NCI-H2227 (cell line): ENCODE measurements around the gene MYBL2.
A peak's percentile ranks its signal among the peaks of the same experiment; 100 is the strongest.

Experiments
- DNase-seq: peaks from one replicate; lab custom pipeline; 2025; ENCODE audit not compliant: unreplicated experiment; lab: John Stamatoyannopoulos, UW

The MYBL2 gene

DNA sequence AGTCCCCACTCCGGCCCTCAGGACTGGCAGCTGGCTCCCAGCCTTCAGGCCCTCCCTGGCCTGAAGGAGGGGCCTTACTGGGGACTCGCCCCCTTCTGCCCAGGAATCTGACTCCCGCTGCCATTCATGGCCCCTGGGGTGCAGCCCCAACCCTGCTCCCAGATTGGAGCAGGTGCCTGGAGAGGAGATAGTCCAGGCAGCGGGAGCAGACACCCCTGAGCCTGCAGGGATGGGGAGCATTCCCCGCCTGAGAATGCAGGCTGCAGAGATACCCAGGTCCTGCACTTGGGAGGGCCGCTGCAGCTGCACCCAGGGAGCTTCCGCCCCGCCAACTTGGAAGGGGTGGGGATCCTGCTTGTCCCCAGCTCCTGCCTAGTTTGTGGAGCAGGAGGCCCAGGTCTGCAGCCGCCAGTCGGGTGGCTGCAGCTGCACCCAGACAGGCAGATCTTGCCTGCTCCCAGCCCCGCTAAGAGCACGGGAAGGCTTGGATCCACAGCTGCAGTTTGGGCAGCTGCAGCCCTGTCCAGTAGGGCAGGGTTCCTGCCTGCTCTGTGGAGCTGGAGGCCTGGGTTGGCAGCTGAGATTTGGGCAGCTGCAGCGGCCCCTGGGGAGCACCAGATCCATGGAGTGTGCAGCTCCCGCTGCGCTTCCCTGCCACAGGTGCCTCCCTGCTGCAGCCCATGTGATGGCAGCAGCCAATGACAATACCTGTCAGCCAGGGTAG is 54.7 kb downstream of the MYBL2 start:
- DNase-seq: peak; percentile 43

DNA sequence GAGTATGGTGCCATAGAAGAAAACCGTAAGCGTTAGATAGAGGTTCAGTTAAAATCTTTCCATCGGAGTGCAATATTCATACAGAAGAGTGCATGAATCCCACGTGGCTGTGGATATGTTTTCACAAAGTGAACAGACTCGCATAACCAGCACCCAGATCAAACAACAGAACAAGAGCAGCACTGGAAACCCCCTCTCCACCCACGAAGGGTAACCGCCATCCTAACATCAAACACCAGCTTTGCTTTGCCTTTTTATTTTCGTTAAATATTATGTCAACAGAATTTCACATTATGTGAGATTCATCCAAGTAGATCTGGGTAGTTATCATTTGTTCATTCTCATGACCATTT is 55.2 kb downstream of the MYBL2 start:
- no peak for DNase-seq

DNA sequence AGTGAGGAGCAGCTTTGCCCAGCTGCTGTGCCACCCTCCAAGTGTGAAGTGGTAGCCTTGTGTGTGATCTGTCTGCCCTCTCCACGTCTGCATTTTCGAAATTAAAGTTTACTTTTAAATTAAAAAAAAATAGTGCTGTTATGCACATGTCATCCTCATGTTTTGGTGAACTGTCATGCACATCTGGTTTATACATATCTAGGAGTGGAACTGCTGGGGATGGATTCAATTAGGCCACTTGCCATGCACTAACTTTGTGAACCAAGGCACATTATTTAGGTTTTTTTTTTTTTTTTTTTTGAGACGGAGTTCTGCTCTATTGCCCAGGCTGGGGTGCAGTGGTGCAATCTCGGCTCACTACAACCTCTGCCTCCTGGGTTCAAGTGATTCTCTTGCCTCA is 56.3 kb downstream of the MYBL2 start:
- no peak for DNase-seq

DNA sequence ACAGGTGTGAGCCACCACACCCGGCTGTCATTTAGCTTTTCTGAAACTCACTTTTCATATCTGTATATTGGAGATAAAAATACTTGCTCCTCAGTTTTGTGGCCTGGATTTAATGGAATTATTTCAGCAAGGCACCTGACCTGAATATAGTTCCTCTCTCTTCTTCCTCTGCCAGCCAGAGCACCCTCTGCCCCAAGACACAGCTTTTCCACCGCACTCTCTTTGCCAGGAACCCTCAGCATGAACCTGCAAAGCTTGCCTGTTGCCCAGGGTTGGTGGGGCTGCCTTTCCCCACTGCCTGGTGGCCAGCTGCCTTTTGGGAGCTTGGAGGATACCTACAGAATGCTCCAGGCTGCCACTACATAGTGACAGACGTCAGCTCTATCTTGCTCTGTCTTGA is 56.8 kb downstream of the MYBL2 start:
- no peak for DNase-seq

DNA sequence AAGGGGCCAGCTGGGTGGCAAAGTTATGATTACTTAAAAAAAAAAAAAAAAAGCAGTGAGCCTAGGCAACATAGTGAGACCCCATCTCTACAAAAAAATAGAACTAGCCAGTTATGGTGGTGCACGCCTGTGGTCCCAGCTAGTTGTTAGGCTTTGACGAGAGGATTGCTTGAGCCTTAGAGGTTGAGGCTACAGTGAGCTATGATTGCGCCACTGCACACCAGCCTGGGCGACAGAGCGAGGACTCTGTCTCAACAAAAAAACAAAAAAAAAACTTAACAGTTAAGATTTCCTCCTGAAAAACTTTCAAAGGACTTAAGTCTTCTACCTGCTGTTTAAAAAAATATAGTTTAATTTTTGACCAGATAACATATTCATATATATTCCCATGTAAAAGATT is 57.5 kb downstream of the MYBL2 start:
- no peak for DNase-seq

DNA sequence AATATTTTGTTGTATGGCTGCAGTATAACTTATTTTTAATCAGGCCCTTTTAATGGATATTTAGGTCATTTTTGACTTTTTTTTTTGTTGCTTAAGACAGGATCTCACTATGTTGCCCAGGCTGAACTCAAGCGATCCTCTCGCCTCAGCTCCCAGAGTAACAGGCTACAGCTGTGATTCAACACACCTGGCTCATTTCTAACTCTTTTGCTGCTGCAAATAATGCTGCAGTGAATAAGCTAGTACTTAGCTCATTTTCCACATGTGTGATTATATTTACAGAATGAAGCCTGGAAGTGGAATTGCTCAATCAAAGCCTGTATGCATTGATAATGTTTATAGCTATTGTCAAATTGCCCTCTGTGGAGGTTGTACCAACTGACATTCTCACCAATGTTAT is 58.8 kb downstream of the MYBL2 start:
- no peak for DNase-seq

DNA sequence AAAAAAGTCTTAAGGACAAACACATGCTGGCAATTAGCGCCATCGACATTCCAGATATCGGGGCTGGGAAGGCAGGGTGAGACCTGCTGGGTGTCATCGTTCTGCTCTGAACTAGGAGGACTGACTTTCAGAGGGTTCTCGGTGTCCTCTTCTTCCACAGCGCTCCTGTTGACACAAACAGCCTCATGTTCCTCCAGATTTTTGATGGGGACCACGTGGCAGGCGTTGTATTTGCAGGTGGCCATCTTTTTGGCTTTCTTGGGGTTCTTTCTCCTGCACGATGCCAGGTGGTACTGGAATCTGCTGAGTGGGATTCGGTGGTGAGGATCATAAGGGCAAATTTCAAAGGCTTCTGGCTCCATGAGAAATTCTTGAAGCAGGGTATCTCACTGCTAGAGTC is 59.4 kb downstream of the MYBL2 start:
- no peak for DNase-seq

DNA sequence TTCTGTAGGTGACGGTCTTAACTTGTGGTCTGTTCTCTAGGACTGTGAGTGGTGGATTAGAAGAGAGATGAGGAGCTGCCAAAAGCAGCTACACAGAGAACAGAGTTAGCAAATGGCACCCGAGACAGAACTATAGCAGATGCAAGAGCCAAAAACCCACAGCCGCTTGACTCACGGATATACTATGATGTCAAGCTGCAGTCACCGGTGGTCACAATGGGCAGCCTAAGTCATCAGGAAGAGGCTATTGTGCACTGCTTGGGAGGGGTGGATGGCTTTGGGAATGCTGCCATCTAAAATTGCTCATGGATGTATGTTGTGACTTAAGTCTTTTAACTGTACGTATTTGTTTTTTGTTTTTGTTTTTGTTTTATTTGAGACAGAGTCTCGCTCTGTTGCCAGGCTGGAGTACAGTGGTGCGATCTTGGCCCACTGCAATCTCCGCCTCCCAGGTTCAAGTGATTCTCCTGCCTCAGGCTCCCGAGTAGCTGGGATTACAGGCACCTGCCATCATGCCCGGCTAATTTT is 60.0 kb downstream of the MYBL2 start, which contains the start of gene GTSF1L:
GTSF1L (minus strand) TSS at position 192 of the 528 bp plus-strand sequence. CDS start 308 bp downstream, outside the sequence.
- DNase-seq: no peak

DNA sequence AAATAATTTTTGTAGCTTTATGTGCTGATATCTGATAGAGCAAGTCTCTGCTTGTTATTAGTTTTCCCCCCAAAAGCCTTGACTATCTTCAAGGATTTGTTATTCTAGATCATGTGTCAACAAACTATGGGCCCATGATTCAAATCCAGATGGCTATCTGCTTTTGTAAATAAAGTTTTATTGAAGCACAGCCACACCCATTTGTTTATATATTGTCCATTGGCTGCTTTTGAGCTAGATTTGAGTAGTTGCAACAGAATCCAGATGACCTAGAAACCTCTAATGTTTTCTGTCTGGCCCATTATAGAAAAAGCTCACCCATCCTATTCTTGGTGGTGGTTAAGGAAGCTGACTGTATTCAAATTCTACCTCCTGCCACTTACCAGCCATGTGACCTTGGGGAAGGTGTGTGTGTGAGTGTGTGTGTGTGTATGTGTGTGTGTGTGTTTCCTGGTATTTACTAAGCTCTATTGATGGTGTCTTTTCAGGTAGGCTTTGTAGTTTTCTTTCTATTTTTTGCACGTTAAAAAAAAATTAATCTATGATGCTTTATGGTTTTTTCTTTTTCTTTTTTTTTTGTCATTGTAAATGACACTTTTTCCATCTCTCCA is 61.2 kb downstream of the MYBL2 start:
- no peak for DNase-seq

DNA sequence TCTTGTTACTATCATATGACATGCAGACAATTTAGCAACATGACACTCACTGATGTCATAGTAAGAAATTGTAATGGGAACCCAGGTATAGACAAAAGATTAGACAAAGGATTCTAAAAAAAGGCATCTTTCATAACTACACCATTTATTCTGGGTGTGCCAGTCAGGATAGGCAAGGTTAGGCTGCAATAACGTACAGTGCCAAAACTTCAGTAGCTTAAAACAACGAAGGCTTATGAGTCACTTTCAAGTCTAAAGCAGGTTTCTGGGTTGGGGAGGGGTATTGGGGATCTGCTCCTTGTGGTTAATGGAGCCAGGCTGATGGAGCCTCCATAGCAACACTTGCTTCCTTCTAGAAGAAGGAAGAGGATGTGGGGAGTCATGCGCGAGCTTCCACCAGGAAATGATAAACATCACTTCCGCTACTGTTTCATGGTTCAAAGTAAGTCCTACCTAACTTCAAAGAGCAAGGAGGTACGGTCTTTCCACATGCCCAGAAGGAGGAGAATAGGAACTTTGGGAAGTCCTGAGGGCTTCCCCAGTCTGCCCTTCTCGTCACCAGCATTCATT is 61.9 kb downstream of the MYBL2 start:
- DNase-seq: no peak

DNA sequence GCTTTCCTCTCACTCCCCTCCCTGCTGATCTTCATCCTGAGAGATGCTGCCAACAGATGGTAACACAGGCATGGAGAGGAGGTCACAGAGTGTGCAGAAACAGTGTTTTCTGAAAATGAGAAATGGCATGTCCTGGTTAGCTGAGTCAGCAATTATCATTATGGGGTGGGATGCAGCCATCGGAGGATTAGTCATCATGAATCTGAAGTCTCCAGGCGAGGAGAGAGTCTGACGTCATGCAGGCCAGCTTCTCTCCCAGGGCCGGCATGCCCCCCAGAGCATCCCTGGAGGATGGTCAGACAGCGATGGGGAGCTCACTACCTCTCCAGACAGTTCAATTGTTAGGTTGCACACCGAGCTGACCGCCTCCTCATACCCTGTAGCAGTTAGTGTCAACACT is 64.6 kb downstream of the MYBL2 start:
- peak; percentile 35 for DNase-seq

DNA sequence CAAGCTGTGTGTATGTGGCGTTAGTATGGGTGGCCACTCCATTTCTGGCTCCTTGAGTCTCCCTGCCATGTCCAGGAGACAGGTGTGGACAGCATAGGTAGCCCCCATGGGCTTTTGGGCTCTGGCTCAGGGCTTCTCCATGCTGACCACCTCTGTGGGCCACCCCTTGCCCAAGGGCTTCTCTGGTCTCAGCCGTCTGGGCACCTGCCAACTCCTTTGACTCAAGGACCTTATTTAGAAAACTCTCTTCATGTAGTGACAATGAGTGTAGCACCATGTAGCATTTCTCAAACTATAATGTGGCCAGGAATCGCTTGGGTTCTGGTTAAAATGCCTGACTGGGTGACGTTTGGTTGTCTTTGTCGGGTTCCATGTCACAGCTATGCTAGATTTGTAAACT is 65.0 kb downstream of the MYBL2 start:
- DNase-seq: no peak

DNA sequence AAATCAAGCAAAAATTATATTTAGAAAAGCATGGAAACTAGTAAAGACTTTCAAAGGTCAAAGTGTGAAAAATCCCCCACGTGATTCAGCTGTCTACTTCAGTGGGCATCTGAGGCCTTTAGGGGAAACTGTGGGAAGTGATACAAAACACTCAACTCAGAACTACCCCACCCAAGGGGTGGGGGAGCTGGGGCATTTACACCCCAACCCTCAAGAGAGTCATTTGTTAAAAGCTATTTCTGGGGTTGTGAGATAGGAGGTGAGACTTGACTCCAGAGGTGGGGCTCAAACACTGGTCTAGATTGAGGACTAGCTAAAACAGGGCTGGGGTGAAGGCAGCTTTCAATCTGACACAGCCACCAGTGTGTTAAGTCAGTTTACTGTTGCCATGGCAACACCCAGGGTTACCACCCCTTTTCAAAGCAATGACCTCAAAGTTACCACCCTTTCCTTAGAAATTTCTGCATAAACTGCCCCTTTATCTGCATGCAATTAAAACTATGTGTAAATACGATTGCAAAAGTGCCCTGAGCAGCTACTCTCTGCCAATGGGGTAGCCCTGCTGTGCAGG is 69.8 kb downstream of the MYBL2 start:
- no peak for DNase-seq

DNA sequence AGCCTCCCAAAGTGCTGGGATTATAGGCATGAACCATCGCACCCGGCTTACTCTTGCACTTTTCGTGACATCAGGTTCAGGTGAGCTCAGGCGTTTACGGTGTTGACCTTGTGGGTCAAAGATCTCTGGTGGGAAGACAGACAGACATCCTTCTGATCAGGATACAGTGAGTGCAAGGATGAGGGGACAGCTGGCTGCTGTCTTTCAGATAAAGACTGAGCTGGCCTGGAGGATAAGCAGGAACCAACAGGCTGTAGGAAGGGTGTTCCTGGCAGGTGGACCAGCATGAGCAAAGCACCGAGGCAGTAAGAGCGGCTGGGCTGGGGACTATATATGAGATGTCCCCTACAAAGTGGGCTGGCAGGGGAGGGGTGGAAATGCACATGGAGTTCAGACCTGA is 71.0 kb downstream of the MYBL2 start:
- no peak for DNase-seq

DNA sequence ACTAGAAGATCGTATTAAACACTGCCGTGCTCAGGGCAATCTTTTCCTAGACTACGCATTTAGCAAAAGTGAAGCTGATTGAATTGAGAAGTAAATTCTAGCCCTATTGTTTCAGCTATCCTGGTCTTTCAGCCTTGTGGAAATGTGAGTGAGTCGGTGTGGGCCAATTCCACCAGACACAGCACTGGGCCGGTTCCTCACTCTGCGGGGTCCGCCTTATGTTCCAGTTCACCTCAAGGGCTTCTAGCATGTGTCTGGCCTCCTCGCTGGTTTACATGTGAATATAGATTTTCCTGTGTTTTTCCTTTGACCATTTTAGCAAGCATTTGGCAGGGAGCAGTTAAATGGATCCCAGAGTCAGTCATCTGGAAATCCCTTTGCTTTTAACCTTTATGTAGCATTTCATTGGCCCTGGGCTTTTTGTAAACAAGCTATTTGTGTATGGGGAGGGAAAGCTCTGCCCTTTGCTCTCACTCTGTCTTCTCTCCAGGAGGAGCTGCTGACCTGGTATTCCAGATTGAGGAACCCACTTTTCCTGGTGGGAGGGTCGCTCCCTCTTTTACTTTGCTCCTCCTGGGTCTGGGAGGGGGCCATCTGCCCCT is 72.3 kb downstream of the MYBL2 start:
- DNase-seq: no peak

DNA sequence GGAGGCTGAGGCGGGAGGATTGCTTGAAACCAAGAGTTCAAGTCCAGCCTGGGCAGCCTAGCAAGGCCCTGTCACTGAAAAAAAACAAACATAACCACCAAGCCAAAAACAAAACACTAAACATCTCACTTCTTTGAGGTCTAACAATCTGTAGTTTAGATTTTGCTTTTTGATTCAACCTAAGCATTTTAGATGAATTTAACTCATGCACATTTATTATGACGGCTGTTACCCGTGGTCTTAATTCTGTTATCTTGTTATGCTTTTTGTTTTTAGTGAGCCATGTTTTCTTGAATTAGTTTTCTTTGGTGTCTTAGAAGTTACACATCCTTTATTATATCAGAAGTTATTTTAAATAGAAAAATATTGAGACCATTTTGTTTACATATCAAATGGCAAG is 73.7 kb downstream of the MYBL2 start:
- DNase-seq: no peak

DNA sequence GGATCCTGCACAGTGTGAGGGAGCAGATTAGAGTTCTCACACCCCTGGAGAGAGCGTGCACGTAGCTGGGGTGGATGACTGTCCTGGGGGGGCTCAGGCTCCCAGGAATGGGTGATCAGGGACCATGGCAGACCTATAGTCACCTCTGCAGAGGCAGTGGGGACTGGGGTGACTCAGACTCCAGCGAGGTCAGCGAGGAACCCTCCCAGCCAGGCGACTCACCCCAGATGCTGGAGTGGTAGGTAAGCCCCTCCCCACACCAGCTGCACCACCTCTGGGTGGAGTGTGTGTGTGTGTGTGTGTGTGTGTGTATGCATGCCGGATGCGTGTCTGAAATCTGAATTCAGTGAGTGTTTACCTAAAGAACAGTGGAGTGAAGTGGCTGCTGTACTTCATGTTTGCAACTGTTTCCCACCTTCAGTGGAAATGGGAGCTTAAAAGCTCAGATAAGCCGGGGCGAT is 77.3 kb downstream of the MYBL2 start:
- DNase-seq: no peak

DNA sequence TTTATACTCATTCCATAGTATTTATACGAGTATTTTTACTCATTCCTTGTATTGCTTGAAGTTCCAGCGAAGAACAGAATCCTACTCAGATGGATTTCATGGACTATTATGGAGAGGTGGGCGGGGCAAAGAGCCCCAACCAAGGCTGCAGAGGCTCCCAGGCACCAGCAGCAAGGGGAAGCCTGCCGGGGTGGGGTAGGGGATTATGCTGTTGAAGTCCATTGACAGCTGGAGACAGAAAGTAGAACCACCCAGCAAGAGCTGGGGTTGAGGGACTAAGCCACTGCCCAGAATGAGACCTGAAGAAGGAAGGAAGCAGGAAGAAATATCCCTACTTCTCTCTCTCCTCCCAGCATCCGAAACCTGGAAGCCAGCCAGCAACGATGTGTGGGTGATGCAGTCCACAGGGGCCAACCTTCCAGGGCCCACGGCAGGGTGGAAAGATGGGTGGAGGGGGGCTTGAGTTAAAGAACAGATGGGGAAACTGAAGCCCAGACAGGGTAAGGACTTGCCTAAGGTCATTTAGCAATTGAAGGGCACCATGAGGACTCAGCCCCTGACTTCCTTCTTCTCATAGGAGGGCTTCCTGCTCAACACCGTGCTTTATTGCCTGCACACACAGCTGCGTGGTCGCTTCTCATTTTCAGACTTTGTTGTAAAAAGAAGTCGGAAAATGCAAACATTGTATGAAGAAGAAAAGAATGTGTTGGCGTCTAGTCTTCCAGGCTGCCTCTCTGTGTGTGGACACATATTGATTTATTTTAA is 78.2 kb downstream of the MYBL2 start:
- DNase-seq: no peak

DNA sequence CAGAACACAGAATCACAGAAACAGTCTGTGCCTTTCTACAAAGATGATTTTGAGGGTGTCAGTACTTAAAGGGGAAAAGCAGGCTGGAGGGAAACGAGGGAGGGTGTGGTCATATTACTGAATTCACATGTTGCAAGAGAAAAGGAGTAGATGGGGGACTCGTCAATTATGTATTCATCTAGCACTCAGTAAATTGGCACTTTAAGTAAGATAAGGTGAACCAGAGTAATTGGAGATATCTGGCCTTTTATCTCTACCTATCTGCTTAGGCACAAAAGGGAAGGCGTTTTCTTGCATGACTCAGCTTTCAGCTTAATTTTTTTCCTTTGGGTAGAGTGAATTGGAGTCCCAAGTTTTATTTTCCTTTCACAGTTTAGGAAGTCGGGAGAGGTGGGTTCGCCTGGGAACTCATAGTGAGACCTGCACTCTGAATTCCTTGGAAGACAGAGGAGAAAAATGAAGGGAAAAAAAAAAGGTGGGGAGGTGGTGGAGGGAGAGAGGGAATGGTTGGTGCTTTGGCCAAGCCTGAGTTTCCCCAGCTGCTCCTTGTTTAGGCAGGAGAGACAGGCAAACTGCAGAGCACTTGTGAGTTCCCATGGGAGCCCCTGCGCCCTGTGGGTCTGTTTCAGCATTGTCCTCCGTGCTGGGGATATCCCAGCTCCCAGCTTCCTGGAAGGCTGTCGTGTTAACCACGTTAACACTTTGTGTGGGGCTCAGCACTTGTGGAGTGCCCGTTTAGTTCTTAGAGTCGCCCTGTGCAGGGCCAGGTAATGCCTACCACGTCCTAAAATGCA is 79.6 kb downstream of the MYBL2 start:
- DNase-seq: no peak

DNA sequence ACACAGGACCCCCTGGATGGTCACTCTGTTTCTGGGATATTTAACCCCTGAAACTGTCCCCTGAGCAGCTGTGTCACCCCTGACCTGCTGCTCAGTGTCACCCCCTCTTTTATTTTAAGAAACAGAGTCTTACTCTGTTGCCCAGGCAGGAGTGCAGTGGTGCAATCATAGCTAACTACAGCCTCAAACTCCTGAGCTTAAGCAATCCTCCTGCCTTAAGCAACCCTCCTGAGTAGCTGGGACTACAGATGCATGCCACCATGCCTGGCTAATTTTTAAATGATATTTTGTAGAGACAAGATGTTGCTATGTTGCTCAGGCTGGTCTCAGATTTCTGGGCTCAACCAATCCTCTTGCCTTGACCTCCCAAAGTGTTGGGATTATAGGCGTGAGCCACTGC is 81.4 kb downstream of the MYBL2 start:
- DNase-seq: no peak
